Subcutaneous adipose tissue (tissue), 4 donors: ENCODE measurements around the gene PTPRO. TPM values are rescaled to one million over a fixed set of nuclear protein-coding genes. Genes with fewer than 3 reads are reported as not detected.

Source experiments
- total RNA-seq, 4 donors: library from RNA; depleted of rRNA; stranded (reverse); fragments of >200 nt; gene quantifications; one replicate each; pipeline ENCODE4 v1.1.0, GENCODE V29; 2016
- TF ChIP-seq, protein P1 (sequence below): fragments of 450-650 bp; IDR thresholded peaks from one replicate; pipeline ENCODE4 v1.5.1; 2016; ENCODE audit warnings: low read depth, mild to moderate bottlenecking, control low read depth, antibody characterized with exemption, moderate library complexity

PTPRO gene
- total RNA-seq, 4 donors from 2014 or later: 0.75 to 24.5 (median 4.0) TPM

DNA sequence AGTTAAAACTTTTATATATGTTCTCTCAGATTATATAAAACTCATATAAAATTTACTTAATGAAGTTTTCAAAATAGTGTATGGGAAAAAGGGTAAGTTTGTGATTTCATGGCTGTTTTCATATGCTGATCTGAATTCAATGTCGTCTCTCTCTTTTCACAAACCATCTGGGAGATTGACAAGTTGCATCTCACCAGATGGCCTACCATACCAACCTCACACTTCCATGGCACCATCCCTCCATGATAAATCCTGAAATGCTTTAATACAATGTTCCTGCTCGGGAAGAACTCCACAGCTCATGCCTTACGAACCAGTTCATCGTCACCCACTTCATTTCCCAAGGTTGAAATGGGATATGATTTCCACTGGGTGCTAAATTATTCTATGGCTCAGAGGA is 22.3 kb downstream of the PTPRO start:
- TF ChIP-seq, protein P1, sequence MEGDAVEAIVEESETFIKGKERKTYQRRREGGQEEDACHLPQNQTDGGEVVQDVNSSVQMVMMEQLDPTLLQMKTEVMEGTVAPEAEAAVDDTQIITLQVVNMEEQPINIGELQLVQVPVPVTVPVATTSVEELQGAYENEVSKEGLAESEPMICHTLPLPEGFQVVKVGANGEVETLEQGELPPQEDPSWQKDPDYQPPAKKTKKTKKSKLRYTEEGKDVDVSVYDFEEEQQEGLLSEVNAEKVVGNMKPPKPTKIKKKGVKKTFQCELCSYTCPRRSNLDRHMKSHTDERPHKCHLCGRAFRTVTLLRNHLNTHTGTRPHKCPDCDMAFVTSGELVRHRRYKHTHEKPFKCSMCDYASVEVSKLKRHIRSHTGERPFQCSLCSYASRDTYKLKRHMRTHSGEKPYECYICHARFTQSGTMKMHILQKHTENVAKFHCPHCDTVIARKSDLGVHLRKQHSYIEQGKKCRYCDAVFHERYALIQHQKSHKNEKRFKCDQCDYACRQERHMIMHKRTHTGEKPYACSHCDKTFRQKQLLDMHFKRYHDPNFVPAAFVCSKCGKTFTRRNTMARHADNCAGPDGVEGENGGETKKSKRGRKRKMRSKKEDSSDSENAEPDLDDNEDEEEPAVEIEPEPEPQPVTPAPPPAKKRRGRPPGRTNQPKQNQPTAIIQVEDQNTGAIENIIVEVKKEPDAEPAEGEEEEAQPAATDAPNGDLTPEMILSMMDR: no peak

DNA sequence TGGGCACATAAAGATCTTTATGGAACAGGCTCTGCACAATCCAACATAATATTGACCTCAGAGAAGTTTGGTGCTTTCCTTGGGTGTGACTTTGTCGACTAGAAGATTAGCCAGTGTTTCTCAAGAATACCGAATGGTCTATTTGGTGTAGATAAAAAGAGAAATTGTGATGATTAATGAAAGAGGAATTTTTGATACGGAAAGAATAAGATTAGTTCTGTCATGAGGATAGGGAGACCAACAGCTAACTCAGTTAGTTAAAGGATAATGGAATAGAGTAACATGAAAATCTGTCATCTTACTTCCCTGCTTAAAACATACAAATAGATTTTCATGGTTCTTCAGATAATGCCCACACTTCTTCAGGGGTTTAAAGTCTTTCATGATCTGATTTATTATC is 24.2 kb downstream of the PTPRO start:
- TF ChIP-seq, protein P1: no peak

DNA sequence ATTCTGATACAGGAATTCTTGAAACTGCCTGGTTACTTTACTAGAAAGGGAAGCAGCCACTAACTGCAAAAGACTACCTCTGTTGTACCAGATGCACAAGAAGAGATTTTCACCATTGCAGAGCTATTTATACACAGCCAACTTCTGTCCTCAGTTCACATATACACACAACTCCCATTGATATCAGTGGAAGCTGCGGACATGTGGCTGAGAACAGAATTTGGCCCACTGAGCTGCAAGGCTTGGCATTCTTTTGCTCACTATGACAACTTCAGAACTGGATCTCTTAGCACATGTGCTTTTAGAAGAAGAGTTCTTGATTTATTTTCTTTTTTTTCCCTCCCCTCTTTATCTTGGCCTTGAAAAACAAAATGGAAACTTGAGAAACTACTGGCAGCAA is 28.3 kb downstream of the PTPRO start:
- TF ChIP-seq, protein P1: no peak

DNA sequence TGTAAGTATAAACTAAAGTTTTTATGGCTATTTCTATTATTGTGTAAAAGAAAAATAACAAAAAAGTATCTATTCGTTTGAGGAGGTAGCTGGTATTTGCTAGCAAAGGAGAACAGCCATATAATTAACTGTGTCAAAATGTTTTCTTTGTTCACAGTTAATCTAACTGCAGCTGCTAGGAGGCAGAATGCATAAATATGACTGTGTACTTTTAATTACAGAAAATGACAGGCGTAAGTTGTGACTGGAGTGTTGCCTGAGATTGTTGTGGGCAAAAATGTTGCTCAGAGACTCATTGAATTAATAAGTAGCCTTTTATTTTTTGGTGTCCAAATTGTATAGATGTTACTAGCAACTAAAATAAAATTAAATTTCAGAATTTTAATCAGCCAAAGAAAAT is 33.5 kb downstream of the PTPRO start:
- TF ChIP-seq, protein P1: no peak

DNA sequence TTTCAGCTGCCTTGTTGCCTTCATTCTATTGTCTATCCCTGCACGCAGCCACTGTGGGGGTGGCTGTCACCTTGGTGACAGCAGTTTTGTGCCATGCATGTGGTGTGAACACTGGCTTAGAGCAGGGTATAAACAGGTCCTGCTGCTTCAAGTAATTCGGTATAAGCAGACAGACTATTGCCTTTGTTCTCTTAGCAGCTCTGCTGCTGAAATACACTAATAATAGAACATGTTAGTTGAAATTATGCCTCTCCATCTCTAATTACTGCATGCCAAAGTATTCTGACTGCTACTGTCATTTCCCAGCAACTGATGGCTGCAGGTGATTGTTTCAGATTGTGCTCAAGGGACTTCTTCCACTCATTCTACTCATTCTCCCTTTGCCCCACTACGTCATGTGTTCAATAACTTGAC is 34.6 kb downstream of the PTPRO start:
- TF ChIP-seq, protein P1: no peak

DNA sequence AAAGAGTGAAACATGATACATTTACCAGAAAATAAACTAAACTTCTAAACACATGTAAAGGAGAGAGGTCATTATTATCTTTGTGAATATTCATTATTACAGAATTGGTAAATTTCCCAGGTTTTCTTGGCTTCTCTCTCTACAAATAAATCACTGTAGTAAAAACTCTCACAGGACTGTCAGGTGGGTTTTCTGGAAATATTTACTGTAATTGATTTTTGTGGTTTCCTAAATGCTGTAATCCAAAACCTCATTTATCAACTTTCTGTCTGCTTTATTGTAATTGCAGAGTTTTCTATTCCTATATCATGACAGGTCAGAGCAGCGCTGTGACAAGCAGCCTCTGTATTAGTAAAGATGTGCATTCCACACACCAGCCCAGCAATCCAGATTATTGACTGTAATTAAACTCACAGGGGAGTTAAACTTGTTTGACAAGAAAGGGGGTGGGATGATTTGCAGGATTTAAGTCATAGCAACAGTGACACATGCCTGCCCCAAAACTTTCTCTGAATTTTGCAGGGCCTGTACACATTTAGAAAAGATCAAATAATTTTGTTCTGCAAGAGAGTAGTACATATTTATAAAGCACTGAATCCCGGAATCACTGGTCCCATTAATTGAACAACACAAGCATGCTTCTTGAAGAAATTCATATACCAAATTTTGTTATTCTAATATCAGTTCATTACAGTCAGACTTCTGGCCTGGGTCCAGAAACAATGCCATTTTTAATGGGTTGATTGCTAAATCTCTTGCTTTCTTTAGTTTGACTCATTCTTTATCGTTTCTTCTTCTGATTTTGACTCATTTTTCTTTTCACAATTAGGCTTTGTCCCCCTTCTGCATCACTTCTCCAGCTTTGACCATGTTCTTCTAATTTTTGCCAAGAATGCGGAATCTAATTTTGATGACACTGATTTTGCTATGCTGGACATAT is 42.2 kb downstream of the PTPRO start:
- TF ChIP-seq, protein P1: no peak

DNA sequence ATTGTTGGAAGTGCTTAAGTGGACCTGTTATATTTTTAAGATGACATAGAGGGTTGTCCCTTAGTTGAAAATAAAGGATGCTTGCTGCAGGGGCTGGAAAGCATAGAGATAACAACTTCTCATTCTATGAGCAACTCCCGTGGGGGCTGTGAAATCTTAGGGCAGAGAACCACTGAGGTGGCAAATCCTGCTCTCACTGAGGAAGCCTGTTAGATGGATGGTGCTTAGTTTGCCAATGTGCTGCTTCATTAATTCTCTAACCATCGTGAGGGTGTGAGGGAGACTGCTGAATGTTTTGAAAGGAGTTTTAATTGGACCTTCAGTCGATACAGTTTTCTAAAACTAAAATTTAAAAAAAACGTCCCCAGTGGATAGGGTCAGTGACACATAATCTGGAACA is 46.5 kb downstream of the PTPRO start:
- TF ChIP-seq, protein P1: no peak
